LNCAP (cell line): ENCODE data around the gene DYRK3.

Experiments
- TF ChIP-seq, protein P1 (sequence below): fragments of 450-650 bp; IDR thresholded peaks from 2 replicates; pipeline ENCODE4 v1.5.1; 2017; ENCODE audit warnings: mild to moderate bottlenecking

Gene DYRK3

DNA sequence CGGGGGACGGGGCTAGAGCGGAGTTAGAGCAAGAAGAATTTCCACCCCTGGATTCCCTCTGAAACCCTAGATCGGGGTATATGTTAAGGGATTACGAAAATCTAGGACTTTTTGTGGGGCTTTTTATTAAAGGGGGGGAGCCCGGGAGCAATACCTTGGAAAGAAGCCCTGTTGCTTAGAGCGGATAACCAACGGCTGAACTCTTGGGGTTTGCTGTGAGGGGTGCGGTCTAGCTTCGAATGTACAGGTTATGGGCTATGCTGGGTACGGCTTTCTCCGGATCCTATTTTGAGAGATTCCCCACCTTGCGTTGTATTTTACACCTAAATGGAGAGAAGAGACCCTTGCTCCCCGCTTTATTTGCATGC is 626 bp downstream of the DYRK3 start:
- TF ChIP-seq, protein P1, sequence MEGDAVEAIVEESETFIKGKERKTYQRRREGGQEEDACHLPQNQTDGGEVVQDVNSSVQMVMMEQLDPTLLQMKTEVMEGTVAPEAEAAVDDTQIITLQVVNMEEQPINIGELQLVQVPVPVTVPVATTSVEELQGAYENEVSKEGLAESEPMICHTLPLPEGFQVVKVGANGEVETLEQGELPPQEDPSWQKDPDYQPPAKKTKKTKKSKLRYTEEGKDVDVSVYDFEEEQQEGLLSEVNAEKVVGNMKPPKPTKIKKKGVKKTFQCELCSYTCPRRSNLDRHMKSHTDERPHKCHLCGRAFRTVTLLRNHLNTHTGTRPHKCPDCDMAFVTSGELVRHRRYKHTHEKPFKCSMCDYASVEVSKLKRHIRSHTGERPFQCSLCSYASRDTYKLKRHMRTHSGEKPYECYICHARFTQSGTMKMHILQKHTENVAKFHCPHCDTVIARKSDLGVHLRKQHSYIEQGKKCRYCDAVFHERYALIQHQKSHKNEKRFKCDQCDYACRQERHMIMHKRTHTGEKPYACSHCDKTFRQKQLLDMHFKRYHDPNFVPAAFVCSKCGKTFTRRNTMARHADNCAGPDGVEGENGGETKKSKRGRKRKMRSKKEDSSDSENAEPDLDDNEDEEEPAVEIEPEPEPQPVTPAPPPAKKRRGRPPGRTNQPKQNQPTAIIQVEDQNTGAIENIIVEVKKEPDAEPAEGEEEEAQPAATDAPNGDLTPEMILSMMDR, result no peak

DNA sequence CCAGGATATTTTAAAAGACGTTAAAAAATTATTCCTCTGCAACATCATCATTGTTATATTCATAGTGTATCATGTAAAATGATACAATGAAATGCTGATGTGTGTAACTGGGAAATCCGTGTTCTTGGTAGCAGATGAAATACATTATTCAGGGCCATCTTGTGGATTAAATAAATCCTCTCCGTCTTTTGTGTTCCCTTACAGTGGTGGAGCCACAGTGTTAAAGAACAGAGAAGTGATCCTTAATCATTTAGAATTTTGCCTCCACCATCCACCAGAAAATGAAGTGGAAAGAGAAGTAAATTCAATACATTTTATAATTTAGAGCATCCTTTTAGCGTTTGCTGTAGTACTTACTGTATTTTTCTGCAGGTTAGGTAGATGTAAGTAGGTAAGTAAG is 1.3 kb downstream of the DYRK3 start:
- TF ChIP-seq, protein P1, result no peak

DNA sequence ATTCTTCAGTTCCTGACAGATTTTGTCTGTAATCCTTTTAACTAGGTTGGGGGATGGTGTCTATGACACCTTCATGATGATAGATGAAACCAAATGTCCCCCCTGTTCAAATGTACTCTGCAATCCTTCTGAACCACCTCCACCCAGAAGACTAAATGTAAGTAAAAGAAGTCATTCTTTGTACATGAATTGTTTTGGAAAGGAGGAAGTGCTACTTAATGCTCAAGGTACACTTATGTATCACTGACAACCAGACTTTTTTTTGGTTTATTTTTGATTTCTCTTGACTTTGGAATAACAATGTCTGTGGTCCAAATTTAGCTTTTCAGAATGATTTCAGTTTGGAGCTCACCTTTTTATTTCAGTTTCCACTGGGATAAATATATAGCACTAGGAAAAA is 2.3 kb downstream of the DYRK3 start:
- TF ChIP-seq, protein P1, result no peak

DNA sequence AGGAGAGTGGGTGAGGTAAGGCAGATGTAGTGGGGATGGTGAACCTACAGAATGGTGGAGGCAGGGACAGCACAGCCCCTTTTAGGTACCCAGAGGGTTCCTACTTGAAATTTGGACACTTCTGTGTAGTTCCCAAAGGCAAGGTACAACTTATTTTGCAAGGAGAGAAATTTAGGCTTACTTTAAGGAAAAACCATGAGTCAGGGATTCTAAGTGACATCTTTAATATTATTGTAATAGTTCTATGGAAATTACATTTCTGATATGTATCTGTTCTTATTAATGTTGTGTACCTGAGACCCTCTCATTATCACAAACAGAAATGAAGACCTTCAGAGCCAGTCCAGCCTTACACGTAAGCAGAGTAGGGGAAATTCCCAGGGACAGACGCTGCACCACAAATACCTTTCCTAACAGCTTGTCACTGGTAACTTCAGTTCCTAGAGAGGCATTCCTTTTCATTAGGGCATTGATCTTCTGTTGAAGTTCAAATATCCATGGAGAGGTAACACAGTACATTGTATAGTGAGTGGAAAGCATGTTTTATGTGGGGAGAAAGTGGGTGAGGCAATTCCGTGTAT is 7.9 kb downstream of the DYRK3 start:
- TF ChIP-seq, protein P1, result no peak

DNA sequence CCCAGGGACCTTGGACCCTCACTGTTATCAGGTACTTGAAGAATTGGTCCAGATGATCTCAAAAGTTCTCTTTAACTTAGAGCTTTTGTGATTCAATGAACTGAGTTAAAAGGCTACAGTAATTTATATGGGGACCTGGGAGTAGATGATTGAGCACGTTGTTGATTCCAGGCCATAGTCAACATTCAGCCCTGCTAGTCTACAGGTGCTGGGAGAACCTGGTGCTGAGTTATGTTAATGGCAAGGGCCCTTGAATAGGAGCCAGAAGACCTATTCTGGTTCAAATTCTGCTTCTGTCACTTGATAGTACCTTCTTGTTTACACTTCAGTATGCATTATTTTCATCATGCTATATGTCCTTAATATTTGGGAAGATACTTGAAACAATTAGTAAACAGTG is 11.2 kb downstream of the DYRK3 start:
- TF ChIP-seq, protein P1, result no peak

DNA sequence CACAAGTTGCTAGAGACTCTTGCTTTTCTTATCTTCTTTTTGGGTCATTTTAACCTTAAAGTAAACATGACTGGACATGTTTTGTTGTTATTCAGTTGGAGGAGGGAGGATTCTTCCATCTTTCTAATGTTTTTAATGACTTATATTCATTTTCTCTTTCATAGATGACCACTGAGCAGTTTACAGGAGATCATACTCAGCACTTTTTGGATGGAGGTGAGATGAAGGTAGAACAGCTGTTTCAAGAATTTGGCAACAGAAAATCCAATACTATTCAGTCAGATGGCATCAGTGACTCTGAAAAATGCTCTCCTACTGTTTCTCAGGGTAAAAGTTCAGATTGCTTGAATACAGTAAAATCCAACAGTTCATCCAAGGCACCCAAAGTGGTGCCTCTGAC is 11.9 kb downstream of the DYRK3 start:
- TF ChIP-seq, protein P1, result no peak

DNA sequence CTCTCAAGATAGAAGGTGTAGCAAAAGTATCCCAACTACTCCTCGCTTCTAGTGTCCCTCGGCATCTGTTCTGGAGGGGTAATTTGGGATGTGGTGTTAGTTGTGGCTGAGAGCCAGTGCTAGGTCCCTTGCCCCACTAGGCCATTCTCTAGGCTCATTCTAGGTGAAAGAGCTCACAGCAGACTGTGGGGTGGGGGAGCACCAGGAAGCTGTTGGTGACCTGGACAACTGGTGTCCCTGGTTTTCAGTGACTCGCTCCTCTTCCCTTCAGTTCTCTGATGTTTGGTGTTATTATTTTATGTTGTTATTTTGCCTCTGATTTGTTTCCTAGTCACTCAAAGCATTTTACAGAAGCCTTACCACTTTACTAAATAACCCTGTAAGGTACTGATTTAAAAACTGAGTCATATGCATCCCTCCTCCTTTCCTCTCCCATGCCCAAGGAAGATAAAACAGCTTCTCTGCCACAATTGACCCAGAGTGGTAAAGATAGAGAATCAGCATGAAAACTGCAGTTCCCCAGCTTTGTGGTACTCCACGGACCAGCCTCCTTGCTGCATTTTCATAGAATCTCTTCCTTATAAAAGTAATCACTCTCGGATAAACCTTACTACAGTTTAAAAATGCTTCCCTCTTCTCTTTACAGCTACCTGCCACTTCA is 14.1 kb downstream of the DYRK3 start:
- TF ChIP-seq, protein P1, result no peak

DNA sequence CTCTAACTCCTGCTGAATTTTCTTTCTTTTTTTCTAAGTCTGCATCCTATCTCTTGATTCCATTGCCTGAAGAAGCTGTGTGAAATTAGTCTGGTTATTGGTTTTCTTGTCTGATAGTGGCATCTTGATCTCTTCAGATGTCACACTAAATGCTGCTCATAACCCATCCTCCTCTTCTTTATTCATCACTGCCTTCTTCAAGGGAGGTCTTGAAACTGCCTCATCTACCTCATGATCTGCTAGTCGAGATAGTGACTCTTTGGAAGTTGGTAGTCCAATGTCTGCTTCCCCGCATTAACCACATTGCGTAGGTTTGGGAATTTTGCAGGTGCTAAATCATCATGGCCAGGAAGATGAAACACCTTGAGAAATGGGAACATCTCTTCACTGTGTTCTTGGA is 15.7 kb downstream of the DYRK3 start:
- TF ChIP-seq, protein P1, result no peak
